Activated CD8-positive, alpha-beta memory T cell treated with anti-CD3 and anti-CD28 coated beads, Interleukin-2, amount 10 ng/mL, durations not matched to agents 7 days and 5 days (primary cell): ENCODE results near the gene USP34. TPM values are rescaled to one million over a fixed set of nuclear protein-coding genes. Genes with fewer than 3 reads are reported as not detected.
A peak's percentile ranks its signal among the peaks of the same experiment; 100 is the strongest.

Experiments
- ATAC-seq: fragments of 150-1000 bp; cut with Tn5 transposase; one replicate; pipeline ENCODE4 v1.10.0; 2021; ENCODE audit warnings: moderate library complexity
- CTCF ChIA-PET: fragments of 350-600 bp; sonication (Branson Sonifier 250); formaldehyde crosslinking; loops from one replicate; lab custom pipeline; 2021; ENCODE audit warnings: antibody characterized with exemption; lab: Charles Lee
- DNase-seq: peaks from one replicate; pipeline ENCODE4 v3.0.0-alpha.2; 2020
- H3K27ac Mint-ChIP-seq: one replicate; pipeline ENCODE4 v1.8.0; 2021; ENCODE audit warnings: mild to moderate bottlenecking, mixed read lengths
- H3K27me3 Mint-ChIP-seq: one replicate; pipeline ENCODE4 v1.8.0; 2021; ENCODE audit warnings: mixed read lengths
- H3K36me3 Mint-ChIP-seq: one replicate; pipeline ENCODE4 v1.8.0; 2021; ENCODE audit warnings: mild to moderate bottlenecking, mixed read lengths
- H3K4me1 Mint-ChIP-seq: one replicate; pipeline ENCODE4 v1.8.0; 2021; ENCODE audit warnings: mixed read lengths
- H3K4me3 Mint-ChIP-seq: one replicate; pipeline ENCODE4 v1.8.0; 2021; ENCODE audit warnings: mild to moderate bottlenecking, moderate library complexity, mixed read lengths
- H3K9me3 Mint-ChIP-seq: one replicate; pipeline ENCODE4 v1.8.0; 2022; ENCODE audit warnings: low read depth, mixed read lengths
- total RNA-seq, 2 experiments: library from RNA; stranded (reverse); gene quantifications; one replicate each; pipeline ENCODE4 v1.2.3, GENCODE V29; 2021

USP34 gene
- total RNA-seq, 2 experiments from 2014 or later = 70.3 to 93.7 TPM

DNA sequence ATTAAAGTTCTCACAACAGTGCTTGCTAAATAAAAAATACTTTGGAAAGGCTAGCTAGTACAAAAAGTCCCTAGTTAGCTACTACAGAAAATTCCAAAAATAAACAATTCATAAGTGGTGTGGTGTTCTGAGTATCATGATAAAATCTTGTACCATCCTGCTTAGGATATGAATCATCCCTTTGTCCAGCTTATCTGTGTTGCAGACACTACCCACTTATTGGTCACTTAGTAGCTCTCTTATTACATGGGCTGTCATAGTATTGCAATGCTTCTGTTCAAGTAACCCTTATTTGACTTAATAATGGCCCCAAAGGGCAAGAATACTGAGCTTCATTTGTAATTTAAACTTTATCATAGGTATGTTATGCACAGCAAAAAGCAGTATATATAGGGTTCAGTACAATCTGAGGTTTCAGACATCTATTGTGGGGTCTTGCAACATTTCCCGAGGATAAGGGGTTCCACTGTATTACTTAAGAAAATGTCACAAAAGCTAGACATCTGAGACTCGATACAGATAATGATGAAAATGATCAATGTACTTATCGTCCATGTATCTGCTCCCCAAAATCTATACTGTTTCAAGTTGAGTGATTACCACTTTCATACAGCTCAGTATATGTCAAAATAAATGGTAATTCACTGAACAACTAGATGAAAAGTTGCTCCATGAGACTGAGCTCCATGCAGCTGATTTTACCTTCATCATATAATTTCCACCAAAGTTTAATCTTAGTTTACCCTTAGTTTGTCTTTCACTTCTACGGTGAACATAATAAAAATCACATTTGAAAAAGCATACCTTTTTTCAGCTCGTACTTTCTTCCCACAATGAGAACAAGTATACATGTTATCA, 215.1 kb downstream of the USP34 start:
- CTCF ChIA-PET = interaction anchor here (0.6 kb wide), 1 partner anchor 86 kb away, joined by 3 read pairs; no protein-coding TSS in a partner anchor
- peaks cover 3% of the 10 kb centered on the region for H3K4me1 Mint-ChIP-seq

DNA sequence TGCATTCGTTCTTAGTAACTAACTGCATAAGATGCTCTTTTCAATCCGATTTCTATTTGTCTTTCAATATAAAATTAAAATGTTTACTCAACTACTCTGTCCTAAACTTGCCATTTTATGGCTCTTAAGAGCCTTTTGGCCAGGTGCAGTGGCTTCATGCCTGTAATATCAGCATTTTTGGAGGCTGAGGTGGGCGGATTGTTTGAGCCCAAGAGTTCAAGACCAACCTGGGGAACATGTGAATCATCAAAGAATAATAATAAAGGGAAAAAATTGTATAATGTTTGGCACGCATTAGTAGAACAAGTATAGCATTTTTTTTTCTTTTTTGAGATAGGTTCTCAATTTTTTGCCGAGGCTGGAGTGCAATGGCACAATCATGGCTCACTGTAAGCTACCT, 216.4 kb downstream of the USP34 start:
- DNase-seq = no peak
- Mint-ChIP-seq H3K27ac (no peak overlapping the region), H3K27me3 (no peaks in the 10 kb centered on the region), H3K36me3 (peaks cover 36% of the 10 kb centered on the region), H3K9me3 (no peaks in the 10 kb centered on the region), H3K4me3 (no peak overlapping the region), H3K4me1 (peaks cover 3% of the 10 kb centered on the region)
- ATAC-seq = no peak
- CTCF ChIA-PET = no interaction called here

More for the DNA sequence above, 215.1 kb downstream of the USP34 start:
- no peak overlapping the region for H3K4me3 Mint-ChIP-seq
- no peaks in the 10 kb centered on the region for H3K9me3 Mint-ChIP-seq
- H3K27ac Mint-ChIP-seq = no peak overlapping the region
- ATAC-seq (no peak), DNase-seq (no peak)
- H3K27me3 Mint-ChIP-seq = no peaks in the 10 kb centered on the region
- H3K36me3 Mint-ChIP-seq = peaks cover 34% of the 10 kb centered on the region

DNA sequence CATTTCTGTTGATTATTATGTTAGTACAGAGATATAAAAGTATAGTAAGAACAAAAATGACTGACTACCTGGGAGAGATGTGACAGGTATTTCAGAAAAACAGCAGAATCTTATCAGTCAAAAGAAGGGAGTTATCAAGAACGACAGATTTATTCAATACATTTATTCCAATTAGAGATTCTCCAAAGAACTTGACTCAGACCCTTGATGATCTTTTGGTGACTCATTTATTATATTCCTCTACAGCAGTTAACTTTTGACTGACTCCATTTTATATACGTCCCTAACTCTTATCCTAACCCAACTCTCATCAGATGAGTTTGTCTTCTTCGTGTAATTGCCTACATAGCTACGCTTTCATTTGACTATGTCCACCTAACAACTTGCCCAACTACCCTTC, 217.8 kb downstream of the USP34 start:
- Mint-ChIP-seq H3K9me3 (no peaks in the 10 kb centered on the region), H3K4me1 (peaks cover 3% of the 10 kb centered on the region), H3K36me3 (peaks cover 30% of the 10 kb centered on the region), H3K4me3 (no peak overlapping the region), H3K27me3 (no peaks in the 10 kb centered on the region), H3K27ac (no peak overlapping the region)
- no peak for ATAC-seq
- CTCF ChIA-PET = interaction anchor here (1.5 kb wide), 1 partner anchor 118 kb away, joined by 3 read pairs; no protein-coding TSS in a partner anchor
- no peak for DNase-seq

DNA sequence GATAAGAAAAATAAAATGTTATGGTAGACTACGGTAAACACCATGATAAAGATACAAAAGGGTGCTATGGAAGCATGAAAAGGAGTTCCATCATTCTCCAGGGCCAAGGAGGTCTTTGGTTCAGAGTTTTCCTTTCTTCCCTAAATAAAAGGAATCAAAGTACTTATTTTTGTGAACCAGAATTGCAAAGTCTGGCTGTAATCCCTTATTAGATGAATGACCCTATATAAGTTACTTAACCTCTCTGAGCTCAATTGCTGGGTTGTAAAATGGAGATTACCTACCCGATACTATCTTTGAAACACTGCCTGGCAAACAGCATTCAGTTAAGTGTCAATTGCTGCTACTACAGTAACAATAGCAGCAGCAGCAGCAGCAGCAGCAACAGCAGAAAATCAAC, 218.9 kb downstream of the USP34 start:
- Mint-ChIP-seq H3K9me3 (no peaks in the 10 kb centered on the region), H3K36me3 (peaks cover 32% of the 10 kb centered on the region)
- CTCF ChIA-PET = interaction anchor here (1.2 to 1.4 kb wide), 2 partner anchors 10 to 14 kb away, joined by 3 to 4 read pairs; no protein-coding TSS in a partner anchor

DNA sequence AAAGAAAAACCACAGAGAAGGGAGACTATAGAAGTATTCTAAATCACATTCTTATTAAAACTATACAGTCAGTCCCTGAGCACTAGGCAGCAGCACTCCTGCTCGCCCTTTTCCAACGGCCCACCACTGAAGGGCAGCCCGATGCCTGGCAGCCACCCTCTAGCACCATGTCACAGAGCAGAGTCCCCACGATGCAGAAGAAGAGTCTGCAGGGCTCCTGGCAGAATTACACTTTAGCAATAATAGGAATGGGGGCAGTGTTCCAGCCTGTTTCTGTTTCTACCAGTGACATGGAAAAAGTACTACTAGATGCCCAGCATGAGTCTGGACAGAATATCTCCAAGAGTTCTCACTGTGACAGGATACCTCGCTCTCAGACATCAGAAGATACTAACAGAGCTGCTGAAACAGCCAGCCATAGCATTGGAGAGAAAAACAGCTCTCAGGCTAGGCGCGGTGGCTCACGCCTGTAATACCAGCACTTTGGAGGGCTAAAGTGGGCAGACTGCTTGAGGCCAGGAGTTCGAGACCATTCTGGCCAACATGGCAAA, 221.3 kb downstream of the USP34 start:
- ATAC-seq (no peak), DNase-seq (no peak)
- Mint-ChIP-seq H3K27ac (no peak overlapping the region), H3K4me3 (no peak overlapping the region), H3K36me3 (peaks cover 32% of the 10 kb centered on the region), H3K27me3 (no peaks in the 10 kb centered on the region), H3K4me1 (no peaks in the 10 kb centered on the region), H3K9me3 (no peaks in the 10 kb centered on the region)
- CTCF ChIA-PET = no interaction called here

More for the DNA sequence above, 218.9 kb downstream of the USP34 start:
- no peak overlapping the region for H3K4me3 Mint-ChIP-seq
- DNase-seq (no peak), ATAC-seq (no peak)
- peaks cover 3% of the 10 kb centered on the region for H3K4me1 Mint-ChIP-seq
- H3K27me3 Mint-ChIP-seq = no peaks in the 10 kb centered on the region
- no peak overlapping the region for H3K27ac Mint-ChIP-seq

DNA sequence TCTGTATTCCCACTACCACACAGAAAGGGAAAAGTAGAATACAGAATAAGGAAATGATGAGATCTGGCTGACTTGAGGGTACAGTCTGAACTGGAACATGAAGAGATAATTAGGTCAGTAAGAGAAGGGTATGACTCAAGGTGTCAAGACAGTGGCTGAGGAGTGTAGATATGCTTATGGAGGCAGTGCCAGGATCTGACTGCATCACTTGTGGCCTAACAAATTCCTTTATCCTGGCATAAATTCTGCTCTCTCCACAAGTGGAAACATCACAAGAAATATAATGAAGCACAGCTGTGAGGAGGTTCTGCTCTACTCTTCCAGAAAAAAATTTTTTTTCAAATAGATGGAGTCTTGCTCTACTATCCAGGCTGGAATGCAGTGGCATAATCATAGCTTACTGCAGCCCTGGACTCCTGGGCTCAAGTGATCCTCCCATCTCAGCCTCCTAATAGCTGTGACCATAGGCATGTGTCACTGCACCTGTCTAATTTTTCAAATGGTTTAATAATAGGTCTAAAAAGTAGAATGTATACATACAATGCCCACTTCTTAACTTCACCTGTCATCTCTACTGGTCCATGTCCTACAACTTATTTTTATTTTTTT, 223.6 kb downstream of the USP34 start:
- no peak for DNase-seq
- H3K4me1 Mint-ChIP-seq = peaks cover 4% of the 10 kb centered on the region
- H3K27me3 Mint-ChIP-seq = no peaks in the 10 kb centered on the region
- H3K4me3 Mint-ChIP-seq = no peak overlapping the region
- peak; percentile 42 for ATAC-seq
- CTCF ChIA-PET = no interaction called here
- no peaks in the 10 kb centered on the region for H3K9me3 Mint-ChIP-seq
- no peak overlapping the region for H3K27ac Mint-ChIP-seq
- peaks cover 38% of the 10 kb centered on the region for H3K36me3 Mint-ChIP-seq

DNA sequence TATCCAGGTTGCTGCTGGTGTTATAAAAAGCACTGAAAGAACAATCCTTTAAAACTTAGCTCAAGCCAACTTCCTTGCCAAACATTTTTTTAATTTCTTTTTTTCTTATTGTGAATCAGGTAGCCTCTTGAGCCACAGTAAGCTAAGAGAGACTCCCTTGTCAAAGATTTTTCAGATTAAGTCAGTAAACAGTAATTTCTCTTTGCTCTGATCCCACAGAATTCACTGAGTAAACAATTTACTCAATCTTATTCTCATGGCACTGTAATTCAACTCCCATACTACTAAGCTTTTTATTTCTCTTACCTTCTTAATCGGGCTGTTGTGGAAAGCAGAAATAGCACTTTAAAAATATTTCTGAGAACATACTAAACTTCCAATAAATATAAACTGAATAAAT, 226.2 kb downstream of the USP34 start:
- no peak for ATAC-seq
- CTCF ChIA-PET = no interaction called here
- peaks cover 9% of the 10 kb centered on the region for H3K4me1 Mint-ChIP-seq
- peak overlapping the region; percentile 22 for H3K27ac Mint-ChIP-seq
- peaks cover 47% of the 10 kb centered on the region for H3K36me3 Mint-ChIP-seq
- H3K4me3 Mint-ChIP-seq = no peak overlapping the region
- H3K9me3 Mint-ChIP-seq = no peaks in the 10 kb centered on the region
- H3K27me3 Mint-ChIP-seq = no peaks in the 10 kb centered on the region
- no peak for DNase-seq

DNA sequence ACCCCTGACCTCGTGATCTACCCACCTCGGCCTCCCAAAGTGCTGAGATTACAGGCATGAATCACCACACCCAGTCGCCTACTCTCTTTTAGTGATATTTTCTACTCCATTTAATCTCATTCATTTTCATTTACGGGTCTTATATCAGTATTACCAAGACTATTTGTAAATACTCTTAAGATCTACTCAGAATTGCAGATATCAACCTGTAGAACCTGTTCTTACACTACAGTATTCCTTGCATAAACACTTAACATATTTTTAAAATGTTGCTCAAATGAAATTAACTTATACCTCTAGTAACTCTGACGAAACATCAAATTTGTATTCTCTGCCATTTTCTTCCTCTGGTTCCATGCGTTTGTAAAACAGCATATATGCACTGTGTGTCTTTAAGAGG, 229.6 kb downstream of the USP34 start:
- Mint-ChIP-seq H3K4me1 (peaks cover 30% of the 10 kb centered on the region), H3K36me3 (peaks cover 43% of the 10 kb centered on the region), H3K4me3 (no peak overlapping the region), H3K9me3 (no peaks in the 10 kb centered on the region), H3K27me3 (no peaks in the 10 kb centered on the region), H3K27ac (no peak overlapping the region)
- ATAC-seq (no peak), DNase-seq (no peak)
- CTCF ChIA-PET = interaction anchor here (1.2 kb wide), 1 partner anchor 10 kb away, joined by 3 read pairs; no protein-coding TSS in a partner anchor

DNA sequence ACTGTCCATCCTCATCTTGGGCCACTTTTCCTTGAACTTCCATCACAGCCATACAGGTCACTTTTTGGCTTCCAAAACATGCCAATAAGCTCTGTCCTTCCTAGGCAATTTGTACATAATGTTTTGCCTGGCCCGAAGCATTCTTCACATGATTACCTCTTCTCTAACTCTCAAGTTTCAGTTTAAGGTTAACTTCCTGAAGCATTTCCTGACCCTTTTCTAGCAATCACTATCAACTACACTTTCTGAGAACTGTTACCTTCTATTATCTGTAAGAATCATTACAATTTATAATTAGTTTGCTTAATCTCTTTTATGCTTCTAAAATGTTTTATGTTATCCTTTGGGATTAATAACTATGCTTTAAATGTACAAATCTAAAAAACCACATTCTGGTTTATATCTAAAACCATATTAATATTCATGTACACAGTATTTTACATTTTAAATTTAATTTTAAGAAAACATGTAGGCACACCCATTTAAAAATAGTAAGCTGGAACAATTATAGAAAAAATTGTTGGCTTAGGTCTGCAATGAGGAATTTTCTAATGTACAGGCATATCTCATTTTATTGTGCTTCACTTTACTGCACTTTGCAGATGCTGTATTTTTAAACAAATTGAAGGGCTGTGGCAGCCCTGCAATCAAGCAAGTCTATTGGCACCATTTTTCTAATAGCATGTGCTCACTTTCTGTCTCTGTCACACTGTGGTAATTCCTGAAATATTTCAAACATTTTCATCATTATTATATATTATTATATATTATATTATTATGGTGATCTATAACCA, 232.5 kb downstream of the USP34 start:
- Mint-ChIP-seq H3K27ac (peak overlapping the region; percentile 91), H3K9me3 (no peaks in the 10 kb centered on the region), H3K27me3 (no peaks in the 10 kb centered on the region), H3K4me1 (peaks cover 33% of the 10 kb centered on the region), H3K36me3 (peaks cover 39% of the 10 kb centered on the region), H3K4me3 (peak overlapping the region; percentile 32)
- peak; percentile 68 for ATAC-seq
- CTCF ChIA-PET = interaction anchor here (1.2 to 1.5 kb wide), 2 partner anchors 13 to 38 kb away, joined by 3 to 4 read pairs; no protein-coding TSS in a partner anchor
- DNase-seq = no peak

DNA sequence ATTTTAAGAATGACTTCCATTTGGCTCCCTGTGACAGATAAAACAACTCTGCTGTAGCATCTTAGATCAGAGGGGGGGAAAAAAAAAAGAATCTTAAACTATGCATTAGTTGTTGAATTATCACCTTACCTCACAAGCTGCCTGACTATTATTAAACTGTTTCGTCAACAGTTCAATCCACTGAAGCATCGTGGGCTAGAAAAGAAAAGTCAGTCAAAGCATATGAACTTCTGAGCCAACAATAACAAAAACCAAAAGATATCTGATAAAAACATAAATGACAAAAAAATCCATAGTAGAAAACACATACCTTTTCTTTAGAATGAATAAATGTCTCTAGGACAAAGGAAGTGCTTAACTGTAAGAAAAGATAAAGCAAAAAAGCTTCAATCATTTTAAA, 235.2 kb downstream of the USP34 start:
- Mint-ChIP-seq H3K27me3 (no peaks in the 10 kb centered on the region), H3K4me1 (peaks cover 29% of the 10 kb centered on the region), H3K4me3 (no peak overlapping the region), H3K9me3 (no peaks in the 10 kb centered on the region), H3K36me3 (peaks cover 37% of the 10 kb centered on the region), H3K27ac (no peak overlapping the region)
- DNase-seq (no peak), ATAC-seq (no peak)
- CTCF ChIA-PET = interaction anchor here (1.0 kb wide), 1 partner anchor 12 kb away, joined by 4 read pairs; no protein-coding TSS in a partner anchor

DNA sequence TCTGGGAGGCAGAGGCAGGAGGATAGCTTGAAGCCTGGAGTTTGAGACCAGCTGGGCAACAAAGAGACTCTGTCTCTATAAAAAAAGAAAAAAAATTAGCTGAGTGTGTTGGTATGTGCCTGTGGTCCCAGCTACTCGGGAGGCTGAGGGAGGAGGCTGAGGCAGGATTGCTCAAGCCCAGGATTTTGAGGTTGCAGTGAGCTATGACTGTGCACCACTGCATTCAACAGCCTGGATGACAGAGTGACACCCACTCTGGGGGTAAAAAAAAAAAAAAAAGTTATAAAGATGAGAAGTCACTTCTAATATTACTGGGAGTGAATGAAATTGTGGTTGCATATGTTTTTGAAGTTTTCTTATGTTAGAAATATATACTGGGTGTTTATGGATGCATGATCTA, 237.3 kb downstream of the USP34 start:
- Mint-ChIP-seq H3K36me3 (peaks cover 41% of the 10 kb centered on the region), H3K27me3 (no peaks in the 10 kb centered on the region), H3K4me3 (no peak overlapping the region), H3K4me1 (peaks cover 19% of the 10 kb centered on the region), H3K9me3 (no peaks in the 10 kb centered on the region), H3K27ac (no peak overlapping the region)
- CTCF ChIA-PET = interaction anchor here (0.7 kb wide), 2 partner anchors 13 to 548 kb away, joined by 3 read pairs; no protein-coding TSS in a partner anchor
- ATAC-seq = peak; percentile 53
- DNase-seq = peak; percentile 51

DNA sequence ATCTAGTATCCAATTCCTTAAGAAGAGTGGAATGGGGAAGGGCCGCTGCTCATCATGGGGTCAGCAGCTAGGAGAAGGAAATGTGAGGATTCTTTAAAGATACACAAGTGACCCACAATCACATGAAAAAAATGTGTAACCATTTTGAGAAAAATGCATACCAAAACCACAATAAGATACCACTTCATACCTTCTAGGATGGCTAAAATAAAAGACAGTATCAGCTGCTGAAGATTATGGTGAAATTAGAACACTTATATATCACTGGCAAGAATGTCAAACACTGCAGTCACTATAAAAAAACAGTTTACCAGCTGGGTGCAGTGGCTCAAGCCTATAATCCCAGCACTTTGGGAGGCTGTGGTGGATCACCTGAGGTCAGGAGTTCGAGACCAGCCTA, 241.0 kb downstream of the USP34 start:
- H3K4me1 Mint-ChIP-seq = peaks cover 12% of the 10 kb centered on the region
- DNase-seq = no peak
- CTCF ChIA-PET = interaction anchor here (1.1 kb wide), 1 partner anchor 10 kb away, joined by 3 read pairs; no protein-coding TSS in a partner anchor
- no peak overlapping the region for H3K27ac Mint-ChIP-seq
- H3K27me3 Mint-ChIP-seq = no peaks in the 10 kb centered on the region
- ATAC-seq = no peak
- H3K36me3 Mint-ChIP-seq = peaks cover 44% of the 10 kb centered on the region
- no peak overlapping the region for H3K4me3 Mint-ChIP-seq
- H3K9me3 Mint-ChIP-seq = no peaks in the 10 kb centered on the region

DNA sequence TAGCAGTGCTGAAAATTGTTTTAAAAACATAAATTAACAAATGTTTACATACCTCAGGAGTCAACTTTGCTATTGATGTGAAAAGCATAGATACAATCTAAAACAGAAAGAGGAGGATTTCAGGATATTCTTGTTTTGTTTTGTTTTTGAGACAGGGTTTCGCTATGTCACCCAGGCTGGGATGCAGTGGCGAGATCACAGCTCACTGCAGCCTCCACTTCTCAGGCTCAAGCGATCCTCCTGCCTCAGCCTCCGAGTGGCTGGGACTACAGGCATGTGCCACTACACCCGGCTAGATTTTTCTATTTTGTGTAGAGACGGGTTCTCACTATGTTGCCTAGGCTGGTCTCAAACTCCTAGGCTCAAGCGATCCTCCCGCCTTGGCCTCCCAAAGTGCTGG, 248.3 kb downstream of the USP34 start:
- Mint-ChIP-seq H3K27me3 (no peaks in the 10 kb centered on the region), H3K9me3 (no peaks in the 10 kb centered on the region), H3K36me3 (peaks cover 52% of the 10 kb centered on the region), H3K4me3 (no peak overlapping the region), H3K4me1 (peaks cover 7% of the 10 kb centered on the region), H3K27ac (no peak overlapping the region)
- ATAC-seq (no peak), DNase-seq (no peak)
- CTCF ChIA-PET = no interaction called here
